ENCODE data around the gene BGN. TPM values are rescaled to one million over a fixed set of nuclear protein-coding genes. Genes with fewer than 3 reads are reported as not detected.

BGN gene
- total RNA-seq, 1 experiment from 2014 or later = 1.2 TPM

DNA sequence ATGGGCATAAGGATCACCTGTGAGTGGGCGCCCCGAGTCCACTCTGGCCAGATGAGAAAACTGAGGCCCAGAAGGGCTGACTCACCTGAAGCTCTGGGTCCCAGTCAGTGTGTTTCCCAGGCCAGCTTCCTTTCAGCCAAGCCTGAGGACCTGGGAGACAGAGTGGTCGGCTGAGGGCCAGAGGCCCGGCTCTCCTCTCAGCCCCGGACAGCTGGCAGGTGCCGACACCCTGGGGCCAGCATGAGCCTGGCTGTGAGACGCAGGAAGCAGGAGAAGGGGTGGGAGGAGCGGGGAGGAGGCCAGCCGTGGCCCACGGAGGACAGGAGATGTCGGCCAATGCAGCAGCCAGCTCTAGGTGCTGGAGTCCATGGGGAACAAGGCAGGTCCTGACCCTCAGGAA is 51.6 kb downstream of the BGN start:
- Histone ChIP-seq H3K56ac (ENCODE audit: insufficient read length, low read depth, low read length) (no peak overlapping the region), H4K5ac (ENCODE audit: insufficient read length, low read depth, low read length) (no peak overlapping the region), H2BK12ac (ENCODE audit: insufficient read length, low read depth, low read length) (no peak overlapping the region), H3K79me1 (ENCODE audit: insufficient read depth, low read depth, low read length, poor library complexity, severe bottlenecking) (no peaks in the 10 kb centered on the region), H3T11ph (ENCODE audit: low read length) (no peak overlapping the region), H2BK120ac (ENCODE audit: low read depth, low read length, poor library complexity, severe bottlenecking) (no peak overlapping the region), H3K4ac (ENCODE audit: low read depth, low read length) (no peak overlapping the region), H2AK5ac (ENCODE audit: insufficient read length, low read length) (no peak overlapping the region), H4K8ac (replicated peaks; ENCODE audit: insufficient read length, low read depth, low read length) (no peak overlapping the region), H3K27me3 (ENCODE audit: insufficient read depth, low read length) (no peaks in the 10 kb centered on the region), H3K9me3 (ENCODE audit: control insufficient read depth, low read depth, low read length) (peaks cover 42% of the 10 kb centered on the region), H3K23me2 (ENCODE audit: insufficient read length, low read depth, low read length, poor library complexity, severe bottlenecking) (peaks cover 3% of the 10 kb centered on the region), H2BK15ac (ENCODE audit: low read depth, low read length) (no peak overlapping the region), H2BK20ac (ENCODE audit: low read depth, low read length, poor library complexity, severe bottlenecking) (no peak overlapping the region), H3K18ac (ENCODE audit: insufficient read length, low read depth, low read length) (no peak overlapping the region), H3K4me2 (ENCODE audit: insufficient read depth, insufficient read length, low read length) (no peak overlapping the region), H2AFZ (ENCODE audit: low read length) (no peak overlapping the region), H3K14ac (ENCODE audit: insufficient read depth, low read length) (no peak overlapping the region; the same call in 1 of the 2 replicates), H4K91ac (ENCODE audit: insufficient read length, low read depth, low read length) (no peak overlapping the region), H2BK5ac (ENCODE audit: insufficient read length, low read length) (no peak overlapping the region), H4K20me1 (ENCODE audit: control insufficient read depth, insufficient read depth, insufficient read length) (no peaks in the 10 kb centered on the region), H3K27ac (ENCODE audit: insufficient read length, low read depth, low read length) (no peak overlapping the region), H3K9ac (ENCODE audit: extremely low read depth, insufficient read length, low read length) (no peak overlapping the region), H3K79me2 (ENCODE audit: insufficient read depth, low read length) (no peaks in the 10 kb centered on the region), H3K23ac (ENCODE audit: insufficient read length, low read depth, low read length) (no peak overlapping the region), H3K4me1 (ENCODE audit: insufficient read depth, low read length) (no peaks in the 10 kb centered on the region)
- no peak for DNase-seq
- Mint-ChIP-seq H3K36me3 (ENCODE audit: insufficient read depth in 1 of 3, low read depth in 3 of 3) (peaks cover 0 to 8% (median 0%) of the 10 kb centered on the region in 3 experiments; a peak in 3 of 7 replicates), H3K27ac (no peak overlapping the region), H3K9me3 (peaks cover 57 to 66% of the 10 kb centered on the region in 2 experiments), H3K4me3 (no peak overlapping the region), H3K27me3 (ENCODE audit: low read depth) (peaks cover 3% of the 10 kb centered on the region; the same call in 1 of the 2 replicates), H3K4me1 (peaks cover 0 to 7% of the 10 kb centered on the region in 2 experiments; a peak in 1 of 4 replicates)
- no peak for TF ChIP-seq CTCF (conservative IDR thresholded peaks at IDR 0.05)
- no CpG with 5 or more reads among the region's 11 CpGs for WGBS (ENCODE audit: extremely low coverage, insufficient read length, low lambda C conversion rate)
